ENCODE measurements around the gene SCYL1.

SCYL1 gene

GRCh38 chr11:65493367-65494176 is 31.3 kb upstream of the SCYL1 start:
- DNase-seq, result no peak

- no peak for DNase-seq
These were observed 28.4 kb upstream of the SCYL1 start for GRCh38 chr11:65496304-65497140.

- DNase-seq, result peak; percentile 100
These were observed 27.5 kb upstream of the SCYL1 start for GRCh38 chr11:65497141-65498041.

- DNase-seq, result peak; percentile 37
These were observed 26.7 kb upstream of the SCYL1 start for GRCh38 chr11:65498042-65498726.

GRCh38 chr11:65498727-65498976 is 26.2 kb upstream of the SCYL1 start:
- DNase-seq, result no peak

- peak; percentile 85 for DNase-seq
These were observed 25.7 kb upstream of the SCYL1 start, which contains the start of gene MALAT1 for GRCh38 chr11:65498977-65499712. MALAT1 (plus strand) TSS chr11:65499045.

GRCh38 chr11:65499713-65500386 is 25.0 kb upstream of the SCYL1 start:
- no peak for DNase-seq

- DNase-seq, result no peak
These were observed 24.3 kb upstream of the SCYL1 start for GRCh38 chr11:65500387-65501185.

GRCh38 chr11:65501186-65501471 is 23.8 kb upstream of the SCYL1 start:
- no peak for DNase-seq

- no peak for DNase-seq
These were observed 23.2 kb upstream of the SCYL1 start for GRCh38 chr11:65501472-65502273.

- DNase-seq, result no peak
These were observed 22.7 kb upstream of the SCYL1 start for GRCh38 chr11:65502274-65502554.

GRCh38 chr11:65502555-65503367 is 22.1 kb upstream of the SCYL1 start:
- no peak for DNase-seq

GRCh38 chr11:65503368-65503948 is 21.4 kb upstream of the SCYL1 start:
- DNase-seq, result no peak

- DNase-seq, result no peak
These were observed 20.8 kb upstream of the SCYL1 start for GRCh38 chr11:65503949-65504673.

GRCh38 chr11:65504674-65505465 is 20.0 kb upstream of the SCYL1 start:
- DNase-seq, result no peak

GRCh38 chr11:65505466-65506289 is 19.2 kb upstream of the SCYL1 start:
- DNase-seq, result no peak
